CD4-positive, CD25-positive, alpha-beta regulatory T cell (primary cell): ENCODE measurements around the gene KLF16. TPM values are rescaled to one million over a fixed set of nuclear protein-coding genes. Genes with fewer than 3 reads are reported as not detected.

Source experiments
- ATAC-seq, 2 donors: fragments of 150-1000 bp; cut with Tn5 transposase; one replicate each; pipeline ENCODE4 v1.10.0; 2021; ENCODE audit warnings: low read depth in 2 of 2, moderate number of reproducible peaks in 2 of 2, moderate library complexity in 1 of 2
- DNase-seq, 3 donors: peaks; one replicate each; pipeline versions ENCODE4 v3.0.0 to v3.0.0-alpha.2; 2012 to 2022; ENCODE audit warnings: mixed read lengths in 1 of 3
- H3K27ac ChIP-seq: one replicate; pipeline ENCODE4 v1.7.0; 2013; ENCODE audit warnings: mild to moderate bottlenecking, low read length; ENCODE audit not compliant: insufficient read depth, poor library complexity, severe bottlenecking
- H3K27me3 ChIP-seq: one replicate; pipeline ENCODE4 v1.7.0; 2013; ENCODE audit warnings: low read length; ENCODE audit not compliant: control insufficient read depth, insufficient read depth
- H3K36me3 ChIP-seq: one replicate; pipeline ENCODE4 v1.7.0; 2013; ENCODE audit warnings: mild to moderate bottlenecking, low read length, moderate library complexity; ENCODE audit not compliant: control insufficient read depth, insufficient read depth
- H3K4me1 ChIP-seq: 2 replicates; pipeline ENCODE4 v1.7.0; 2013; ENCODE audit warnings: mild to moderate bottlenecking, low read length; ENCODE audit not compliant: insufficient read depth, control insufficient read depth, poor library complexity, severe bottlenecking
- H3K4me3 ChIP-seq: one replicate; pipeline ENCODE4 v1.7.0; 2013; ENCODE audit warnings: low read depth, mild to moderate bottlenecking, low read length, moderate library complexity
- H3K9me3 ChIP-seq, 2 experiments: 1 replicate in 1 of 2; 2 replicates in 1 of 2; pipeline ENCODE4 v1.7.0; 2013; ENCODE audit warnings: low read length in 2 of 2, mild to moderate bottlenecking in 1 of 2, moderate library complexity in 1 of 2; ENCODE audit not compliant: control insufficient read depth in 2 of 2
- H3K27ac Mint-ChIP-seq, 3 donors: one replicate each; pipeline ENCODE4 v1.8.0; 2020 to 2022; ENCODE audit warnings: mild to moderate bottlenecking in 3 of 3, mixed read lengths in 3 of 3, moderate library complexity in 2 of 3
- H3K27me3 Mint-ChIP-seq: one replicate; pipeline ENCODE4 v1.8.0; 2022; ENCODE audit warnings: mild to moderate bottlenecking, mixed read lengths
- H3K36me3 Mint-ChIP-seq: one replicate; pipeline ENCODE4 v1.8.0; 2020; ENCODE audit warnings: mixed read lengths
- H3K4me1 Mint-ChIP-seq, 4 donors: one replicate each; pipeline ENCODE4 v1.8.0; 2020 to 2022; ENCODE audit warnings: mixed read lengths in 4 of 4, mild to moderate bottlenecking in 1 of 4
- H3K4me3 Mint-ChIP-seq, 4 donors: one replicate each; pipeline ENCODE4 v1.8.0; 2020 to 2022; ENCODE audit warnings: mild to moderate bottlenecking in 4 of 4, mixed read lengths in 4 of 4, moderate library complexity in 3 of 4
- H3K9me3 Mint-ChIP-seq, 7 donors: one replicate each; pipeline ENCODE4 v1.8.0; 2020 to 2022; ENCODE audit warnings: mixed read lengths in 7 of 7, mild to moderate bottlenecking in 3 of 7, moderate library complexity in 2 of 7
- polyA plus RNA-seq, 4 donors: library from polyadenylated mRNA; unstranded; fragments of 300-500 nt; fragmentation: Illumina TruSeq; gene quantifications; one replicate each; pipeline ENCODE4 v1.2.3, GENCODE V29; 2021
- total RNA-seq: library from RNA; stranded (reverse); gene quantifications from one replicate; pipeline ENCODE4 v1.2.3, GENCODE V29; 2022

The KLF16 gene
- total and polyA plus RNA-seq, 5 donors from 2014 or later: 0.28 to 40.6 (median 0.76) TPM

GRCh38 chr19:1817553-1818179 lies 45.7 kb downstream of the KLF16 start:
- ATAC-seq: no peak
- Histone ChIP-seq H3K9me3 (no peaks in the 10 kb centered on the region), H3K36me3 (peaks cover 28% of the 10 kb centered on the region), H3K27ac (no peak overlapping the region), H3K27me3 (no peaks in the 10 kb centered on the region), H3K4me3 (no peak overlapping the region), H3K4me1 (peaks cover 11% of the 10 kb centered on the region)
- Mint-ChIP-seq H3K4me3 (peak overlapping the region in 1 of 4 donors; percentile 21), H3K27me3 (no peaks in the 10 kb centered on the region), H3K27ac (peak overlapping the region in 1 of 3 donors; percentile 63), H3K36me3 (peaks cover 9% of the 10 kb centered on the region), H3K4me1 (peaks cover 4 to 13% (median 6%) of the 10 kb centered on the region in 4 donors), H3K9me3 (peaks cover 0 to 2% (median 0%) of the 10 kb centered on the region in 7 donors)
- DNase-seq: no peak

GRCh38 chr19:1816530-1817298 lies 46.7 kb downstream of the KLF16 start:
- ATAC-seq: no peak
- Histone ChIP-seq H3K27ac (no peak overlapping the region), H3K4me3 (no peak overlapping the region), H3K9me3 (no peaks in the 10 kb centered on the region), H3K36me3 (peaks cover 28% of the 10 kb centered on the region), H3K4me1 (peaks cover 16% of the 10 kb centered on the region), H3K27me3 (no peaks in the 10 kb centered on the region)
- peaks cover 0 to 2% (median 0%) of the 10 kb centered on the region in 7 donors for H3K9me3 Mint-ChIP-seq
- DNase-seq: no peak
- H3K27ac Mint-ChIP-seq: no peak overlapping the region
- no peaks in the 10 kb centered on the region for H3K27me3 Mint-ChIP-seq
- H3K4me1 Mint-ChIP-seq: peaks cover 4 to 15% (median 9%) of the 10 kb centered on the region in 4 donors
- H3K4me3 Mint-ChIP-seq: no peak overlapping the region
- peaks cover 7% of the 10 kb centered on the region for H3K36me3 Mint-ChIP-seq

GRCh38 chr19:1815605-1816529 lies 47.5 kb downstream of the KLF16 start:
- H3K4me3 ChIP-seq: no peak overlapping the region
- Mint-ChIP-seq H3K27me3 (no peaks in the 10 kb centered on the region), H3K9me3 (peaks cover 0 to 2% (median 0%) of the 10 kb centered on the region in 7 donors), H3K4me3 (no peak overlapping the region), H3K36me3 (peaks cover 7% of the 10 kb centered on the region), H3K4me1 (peaks cover 4 to 20% (median 9%) of the 10 kb centered on the region in 4 donors), H3K27ac (no peak overlapping the region)
- no peak overlapping the region for H3K27ac ChIP-seq
- peaks cover 26% of the 10 kb centered on the region for H3K36me3 ChIP-seq
- DNase-seq: no peak
- ATAC-seq: no peak
- H3K4me1 ChIP-seq: peaks cover 20% of the 10 kb centered on the region
- no peaks in the 10 kb centered on the region for H3K9me3 ChIP-seq
- H3K27me3 ChIP-seq: no peaks in the 10 kb centered on the region

GRCh38 chr19:1814833-1815604 lies 48.4 kb downstream of the KLF16 start:
- H3K4me3 Mint-ChIP-seq: no peak overlapping the region
- H3K9me3 Mint-ChIP-seq: peaks cover 0 to 2% (median 0%) of the 10 kb centered on the region in 7 donors
- Histone ChIP-seq H3K4me1 (peaks cover 20% of the 10 kb centered on the region), H3K9me3 (no peaks in the 10 kb centered on the region), H3K27me3 (no peaks in the 10 kb centered on the region), H3K27ac (no peak overlapping the region), H3K36me3 (peaks cover 20% of the 10 kb centered on the region), H3K4me3 (no peak overlapping the region)
- ATAC-seq (no peak), DNase-seq (no peak)
- peak overlapping the region in 1 of 3 donors; percentile 71 for H3K27ac Mint-ChIP-seq
- no peaks in the 10 kb centered on the region for H3K27me3 Mint-ChIP-seq
- peaks cover 4 to 18% (median 9%) of the 10 kb centered on the region in 4 donors for H3K4me1 Mint-ChIP-seq
- peaks cover 3% of the 10 kb centered on the region for H3K36me3 Mint-ChIP-seq

- DNase-seq: no peak
- Mint-ChIP-seq H3K9me3 (peaks cover 0 to 2% (median 0%) of the 10 kb centered on the region in 7 donors), H3K27me3 (no peaks in the 10 kb centered on the region), H3K4me1 (peaks cover 4 to 18% (median 9%) of the 10 kb centered on the region in 4 donors), H3K27ac (no peak overlapping the region), H3K36me3 (peaks cover 3% of the 10 kb centered on the region), H3K4me3 (no peak overlapping the region)
- ATAC-seq: no peak
- no peak overlapping the region for H3K27ac ChIP-seq
- H3K9me3 ChIP-seq: no peaks in the 10 kb centered on the region
- H3K4me3 ChIP-seq: no peak overlapping the region
- no peaks in the 10 kb centered on the region for H3K27me3 ChIP-seq
- H3K36me3 ChIP-seq: peaks cover 20% of the 10 kb centered on the region
- peaks cover 20% of the 10 kb centered on the region for H3K4me1 ChIP-seq
Measured at GRCh38 chr19:1814391-1814790, 49.0 kb downstream of the KLF16 start.

GRCh38 chr19:1813192-1814182 lies 49.9 kb downstream of the KLF16 start:
- H3K4me3 Mint-ChIP-seq: peak overlapping the region; percentile 89 to 97 (median 96)
- no peak for DNase-seq

More at GRCh38 chr19:1813192-1814182, 49.9 kb downstream of the KLF16 start:
- peak overlapping the region in 2 of 3 donors; percentile 92 to 94 for H3K27ac Mint-ChIP-seq
- H3K9me3 ChIP-seq: no peaks in the 10 kb centered on the region
- peaks cover 4 to 18% (median 9%) of the 10 kb centered on the region in 4 donors for H3K4me1 Mint-ChIP-seq
- no peak for ATAC-seq
- H3K36me3 Mint-ChIP-seq: peaks cover 3% of the 10 kb centered on the region
- H3K9me3 Mint-ChIP-seq: peaks cover 0 to 2% (median 0%) of the 10 kb centered on the region in 7 donors
- H3K4me3 ChIP-seq: peak overlapping the region; percentile 59
- H3K4me1 ChIP-seq: peaks cover 20% of the 10 kb centered on the region
- no peaks in the 10 kb centered on the region for H3K27me3 ChIP-seq
- H3K36me3 ChIP-seq: peaks cover 15% of the 10 kb centered on the region
- peak overlapping the region; percentile 61 for H3K27ac ChIP-seq
- H3K27me3 Mint-ChIP-seq: no peaks in the 10 kb centered on the region
